GM12878 (cell line): Measurements from ENCODE around the gene STAT4. TPM values are rescaled to one million over a fixed set of nuclear protein-coding genes. Genes with fewer than 3 reads are reported as not detected.

Experiments used
- ATAC-seq: fragments of 200-7000 bp; cut with Tn5 transposase; 3 replicates; pipeline ENCODE4 v1.9.1; 2020; ENCODE audit warnings: mild to moderate bottlenecking, moderate library complexity
- BruUV-seq: library from RNA; stranded (reverse); fragments of 400-500 nt; replicated peaks from 2 replicates; lab custom pipeline; 2021; lab: Mats Ljungman, UMichigan
- CTCF ChIA-PET: fragments of 300-600 bp; sonication (Branson Sonifier 250); formaldehyde crosslinking; extraction: SDS; loops from one replicate; lab custom pipeline; 2021; ENCODE audit warnings: inconsistent platforms; lab: Yijun Ruan, JAX
- POLR2A ChIA-PET: fragments of 350-600 bp; formaldehyde crosslinking; extraction: SDS; loops from one replicate; lab custom pipeline; 2021; ENCODE audit warnings: inconsistent platforms; lab: Charles Lee
- RAD21 ChIA-PET: fragments of 300-600 bp; sonication (Branson Sonifier 250); formaldehyde crosslinking; loops from one replicate; lab custom pipeline; 2023; ENCODE audit warnings: antibody characterized with exemption; ENCODE audit not compliant: unreplicated experiment; lab: Charles Lee
- SMC1A ChIA-PET: fragments of 300-600 bp; sonication (Branson Sonifier 250); formaldehyde crosslinking; loops from one replicate; lab custom pipeline; 2023; ENCODE audit not compliant: unreplicated experiment, uncharacterized antibody; lab: Charles Lee
- DNase-seq: peaks from one replicate; pipeline ENCODE4 v3.0.0-alpha.2; 2011; ENCODE audit warnings: low read depth, low spot score
- FAIRE-seq: peaks from 3 replicates; lab custom pipeline; 2011; peaks lifted over from hg19 to GRCh38; lab: Jason Lieb, UNC
- H2AFZ ChIP-seq: 2 replicates; pipeline ENCODE4 v1.6.0; 2011; ENCODE audit warnings: low read depth, low read length, control low read depth; ENCODE audit not compliant: control insufficient read depth
- H3K27ac ChIP-seq: 2 replicates; pipeline ENCODE4 v1.5.1; 2011; ENCODE audit warnings: control low read depth; ENCODE audit not compliant: control insufficient read depth, insufficient read depth
- H3K27me3 ChIP-seq, 2 experiments: replicated peaks in 1 of 2; 2 replicates each; pipeline versions ENCODE4 v1.6.0 to v1.6.1; 2011; ENCODE audit warnings: low read length in 1 of 2; ENCODE audit not compliant: control insufficient read depth in 2 of 2, insufficient read depth in 2 of 2
- H3K36me3 ChIP-seq, 2 experiments: 2 replicates each; pipeline ENCODE4 v1.5.1; 2011; ENCODE audit warnings: low read length in 1 of 2; ENCODE audit not compliant: control insufficient read depth in 2 of 2, insufficient read depth in 2 of 2
- H3K4me1 ChIP-seq: 2 replicates; pipeline ENCODE4 v1.6.1; 2011; ENCODE audit warnings: mild to moderate bottlenecking, low read length, moderate library complexity, mixed read lengths; ENCODE audit not compliant: control insufficient read depth, insufficient read depth
- H3K4me2 ChIP-seq: 2 replicates; pipeline ENCODE4 v1.6.0; 2011; ENCODE audit warnings: control low read depth; ENCODE audit not compliant: control insufficient read depth, insufficient read depth
- H3K4me3 ChIP-seq: fragments of 200-600 bp; sonication (generic); 2 replicates; pipeline ENCODE4 v1.5.1; 2016
- H3K79me2 ChIP-seq: 2 replicates; pipeline ENCODE4 v1.6.0; 2011; ENCODE audit warnings: low read length; ENCODE audit not compliant: control insufficient read depth, insufficient read depth
- H3K9ac ChIP-seq: 2 replicates; pipeline ENCODE4 v1.8.0; 2011; ENCODE audit warnings: low read length, control low read depth, mixed read lengths; ENCODE audit not compliant: control insufficient read depth, insufficient read depth
- H3K9me3 ChIP-seq: replicated peaks from 3 replicates; pipeline ENCODE4 v1.5.1; 2011; ENCODE audit warnings: mild to moderate bottlenecking, low read length; ENCODE audit not compliant: control insufficient read depth, insufficient read depth
- H4K20me1 ChIP-seq: 2 replicates; pipeline ENCODE4 v1.6.0; 2011; ENCODE audit not compliant: control insufficient read depth, insufficient read depth
- ATF2 ChIP-seq: IDR thresholded peaks from 2 replicates; pipeline ENCODE4 v1.6.1; 2012; ENCODE audit warnings: low read length, inconsistent platforms
- CBFB ChIP-seq: IDR thresholded peaks from 2 replicates; pipeline ENCODE4 v1.6.1; 2016; ENCODE audit warnings: antibody characterized with exemption, low read depth
- CREB1 ChIP-seq: IDR thresholded peaks from 2 replicates; pipeline ENCODE4 v1.6.1; 2012; ENCODE audit warnings: low read depth, mild to moderate bottlenecking, inconsistent platforms
- CREM ChIP-seq: IDR thresholded peaks from 2 replicates; pipeline ENCODE4 v1.6.1; 2014; ENCODE audit warnings: antibody characterized with exemption, low read depth
- DPF2 ChIP-seq: fragments of 450-650 bp; IDR thresholded peaks from 2 replicates; pipeline ENCODE4 v1.6.1; 2017; ENCODE audit warnings: mild to moderate bottlenecking
- ETV6 ChIP-seq, 2 experiments: fragments of 450-650 bp in 1 of 2; IDR thresholded peaks in 1 of 2; conservative IDR thresholded peaks in 1 of 2; 2 replicates each; pipeline ENCODE4 v1.6.1; 2014; ENCODE audit warnings: antibody characterized with exemption in 1 of 2, borderline replicate concordance in 1 of 2, low read depth in 1 of 2, mild to moderate bottlenecking in 1 of 2, moderate library complexity in 1 of 2
- NFYB ChIP-seq: IDR thresholded peaks from 2 replicates; pipeline ENCODE4 v1.6.1; 2011; ENCODE audit warnings: low read depth, mild to moderate bottlenecking, low read length, improper control_type of control experiment, moderate library complexity; ENCODE audit not compliant: insufficient read depth
- PAX5 ChIP-seq: IDR thresholded peaks from 2 replicates; pipeline ENCODE4 v1.6.1; 2011; ENCODE audit warnings: low read depth, low read length, borderline replicate concordance
- RB1 ChIP-seq: fragments of 450-650 bp; formaldehyde crosslinking; IDR thresholded peaks from 2 replicates; pipeline ENCODE4 v1.6.1; 2017; ENCODE audit warnings: mild to moderate bottlenecking, borderline replicate concordance
- RUNX3 ChIP-seq: IDR thresholded peaks from 2 replicates; pipeline ENCODE4 v1.6.1; 2012; ENCODE audit warnings: low read length, inconsistent platforms
- SMC3 ChIP-seq: IDR thresholded peaks from 2 replicates; pipeline ENCODE4 v1.6.1; 2011; ENCODE audit warnings: low read length, improper control_type of control experiment, borderline replicate concordance
- ZBED1 ChIP-seq: IDR thresholded peaks from 2 replicates; pipeline ENCODE4 v1.6.1; 2016; ENCODE audit warnings: borderline replicate concordance
- WGBS: methylation state at CpG from one replicate; pipeline ENCODE4 v1.1.6; 2016; ENCODE audit warnings: low lambda C conversion rate; ENCODE audit not compliant: insufficient replicate concordance, insufficient coverage; ENCODE audit errors: missing lambda C conversion rate; 5-methylcytosine and 5-hydroxymethylcytosine counted together
- in situ Hi-C: fragments of 300-500 bp; cut with MboI; formaldehyde crosslinking; loops from 9 replicates; pipeline ENCODE4 v1.14.3; 2018; ENCODE audit warnings: mixed read lengths
- intact Hi-C: fragments of 100-400 bp; cut with micrococcal nuclease; formaldehyde crosslinking; loops from one replicate; pipeline ENCODE4 v1.14.2; 2022; ENCODE audit not compliant: unreplicated experiment
- polyA plus RNA-seq, 11 experiments: library from polyadenylated mRNA; depleted of rRNA in 4 of 11; unstranded in 6 of 11; stranded (reverse) in 5 of 11; fragments of >200 nt; fragmentation: Nextera tagmentation in 4 of 11; fragmentation: Illumina TruSeq in 1 of 11; extraction: Ambion mirVana in 4 of 11; extraction: Trizol in 1 of 11; gene quantifications; 1 replicate in 1 of 11; 2 replicates in 10 of 11; pipeline versions ENCODE4 v1.2.1 to v1.2.3, GENCODE V29; 2011 to 2016; ENCODE audit warnings: inconsistent platforms in 2 of 11, missing spikeins in 2 of 11, low read depth in 1 of 11
- total RNA-seq, 4 experiments: library from RNA; depleted of rRNA in 3 of 4; stranded (reverse); fragments of >200 nt in 3 of 4; fragmentation: Illumina TruSeq in 1 of 4; extraction: Trizol in 1 of 4; gene quantifications; 2 replicates each; pipeline versions ENCODE4 v1.2.1 to v1.2.3, GENCODE V29; 2013 to 2021

Gene STAT4
- total and polyA plus RNA-seq, 10 of the 15 experiments (the other 5 are each of a cell fraction or from before 2014, with no cell fraction given): 3.1 to 9.3 (median 7.1) TPM

GRCh38 chr2:191115391-191115790 lies 35.4 kb downstream of the STAT4 start:
- ATAC-seq: peak; percentile 71
- TF ChIP-seq RB1 (no peak), RUNX3 (0 out of 2 replicates have a peak, but pooled peaks have one; percentile 20), CBFB (no peak), NFYB (0 out of 2 replicates have a peak, but pooled peaks have one; percentile 19), CREM (peak; percentile 44; the same call in 1 of the 2 replicates), ZBED1 (0 out of 2 replicates have a peak, but pooled peaks have one; percentile 27), ATF2 (no peak), CREB1 (peak; percentile 53; the same call in 1 of the 2 replicates), SMC3 (no peak), PAX5 (0 out of 2 replicates have a peak, but pooled peaks have one; percentile 54), ETV6 (conservative IDR thresholded peaks at IDR 0.05 in 1 of 2, IDR thresholded peaks at IDR 0.05 in 1 of 2; ENCODE audit: borderline replicate concordance in 1 of 2, low read depth in 1 of 2) (peak in 1 of 2 experiments; percentile 14; a peak in 1 of 4 replicates), DPF2 (no peak)
- TF ChIP-seq, all 136 proteins: peak for 7
- POLR2A ChIA-PET: interaction anchor here (0.7 to 1.4 kb wide), 3 partner anchors 11 to 35 kb away, joined by 3 to 4 read pairs (median 4); no protein-coding TSS in a partner anchor
- peaks cover 27% of the 10 kb centered on the region for H3K4me1 ChIP-seq
- DNase-seq: peak; percentile 38
- in situ Hi-C loops (no loop called here), intact Hi-C loops (loop anchor here (2.0 kb wide), 1 partner anchor 35 kb away; the partner anchor contains the start of gene STAT4)
- BruUV-seq: no TSS peak
- H3K9ac ChIP-seq: no peak overlapping the region
- H3K79me2 ChIP-seq: no peaks in the 10 kb centered on the region
- H3K4me2 ChIP-seq: peak overlapping the region; percentile 30; the same call in 1 of the 2 replicates
- WGBS: 34% methylated on average over 3 of the region's 3 CpGs
- H3K4me3 ChIP-seq: no peak overlapping the region
- no peak for FAIRE-seq
- SMC1A ChIA-PET: interaction anchor here (1.1 to 2.1 kb wide), 12 partner anchors 10 to 247 kb away, joined by 3 to 19 read pairs (median 4); no protein-coding TSS in a partner anchor
- no peak overlapping the region for H2AFZ ChIP-seq
- no peaks in the 10 kb centered on the region; the same call in 2 of the 3 replicates for H3K9me3 ChIP-seq
- RAD21 ChIA-PET: interaction anchor here (1.5 to 2.4 kb wide), 5 partner anchors 10 to 65 kb away, joined by 4 to 13 read pairs (median 11); no protein-coding TSS in a partner anchor
- H3K27me3 ChIP-seq: no peaks in the 10 kb centered on the region
- H3K27ac ChIP-seq: no peak overlapping the region
- CTCF ChIA-PET: interaction anchor here (0.6 to 4.9 kb wide), 6 partner anchors 11 to 1956 kb away, joined by 3 to 29 read pairs (median 6); no protein-coding TSS in a partner anchor
- no peaks in the 10 kb centered on the region for H3K36me3 ChIP-seq
- no peaks in the 10 kb centered on the region for H4K20me1 ChIP-seq
